GM19035 (cell line): Measurements from ENCODE around the gene CPEB1.
"Not testable (repeated sequence)": the region's sequence is repeated elsewhere in the genome, so short reads cannot be mapped to it uniquely, and the experiment has no call there.

ENCODE experiments used
- ATAC-seq: cut with Tn5 transposase; IDR thresholded peaks from one replicate; pipeline ENCODE4 v1.9.1; 2021; ENCODE audit not compliant: unreplicated experiment

Gene CPEB1

GRCh38 chr15:82649226-82649999, 2.2 kb upstream of the CPEB1 start:
- ATAC-seq, result no peak

DNA sequence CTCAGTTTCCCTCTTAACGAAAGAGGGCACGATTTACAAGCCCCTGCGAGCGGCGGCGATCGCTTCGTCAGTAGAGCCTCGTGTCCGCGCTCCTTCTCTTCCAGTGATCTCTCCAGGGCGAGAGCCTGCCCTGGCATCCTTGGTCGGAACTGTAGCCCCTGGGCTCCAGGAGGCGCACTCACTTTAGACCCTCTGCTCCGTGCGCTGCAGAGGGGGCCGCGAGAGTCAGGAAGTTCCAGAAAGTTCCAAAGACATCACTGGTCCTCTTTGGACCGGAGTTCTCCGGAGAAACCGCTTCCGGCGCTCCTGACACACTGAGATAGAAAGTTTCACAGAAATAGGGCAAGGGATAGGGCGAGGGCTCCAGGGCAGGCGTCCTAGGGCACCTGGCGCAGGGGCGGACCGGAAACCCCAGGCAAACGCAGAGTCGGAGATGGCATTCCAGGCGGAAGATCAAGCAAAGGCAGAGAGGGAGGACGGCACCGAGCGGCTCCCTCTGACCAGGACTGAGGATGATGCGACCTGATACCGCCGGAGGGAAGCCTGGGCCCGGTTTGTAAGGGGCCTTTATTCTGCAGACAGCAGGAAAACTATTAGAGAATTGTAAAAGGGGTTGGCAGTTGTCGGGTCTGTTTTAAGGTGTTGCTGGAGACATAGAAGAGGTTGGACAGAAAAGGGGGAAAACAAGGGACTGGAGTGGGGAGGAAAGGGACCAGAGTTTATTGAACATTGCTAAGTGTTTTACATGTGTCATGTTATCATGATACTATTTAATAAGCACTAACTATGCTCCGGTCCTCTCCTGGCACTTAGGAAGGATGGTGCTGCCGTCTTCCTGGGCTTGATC, 1.3 kb upstream of the CPEB1 start:
- ATAC-seq, result no peak

- no peak for ATAC-seq
These were observed 683 bp upstream of the CPEB1 start for GRCh38 chr15:82647835-82648256.

GRCh38 chr15:82646250-82647044, 716 bp downstream of the CPEB1 start:
- ATAC-seq, result no peak

GRCh38 chr15:82644967-82645852, 2.0 kb downstream of the CPEB1 start:
- ATAC-seq, result not testable (repeated sequence)

DNA sequence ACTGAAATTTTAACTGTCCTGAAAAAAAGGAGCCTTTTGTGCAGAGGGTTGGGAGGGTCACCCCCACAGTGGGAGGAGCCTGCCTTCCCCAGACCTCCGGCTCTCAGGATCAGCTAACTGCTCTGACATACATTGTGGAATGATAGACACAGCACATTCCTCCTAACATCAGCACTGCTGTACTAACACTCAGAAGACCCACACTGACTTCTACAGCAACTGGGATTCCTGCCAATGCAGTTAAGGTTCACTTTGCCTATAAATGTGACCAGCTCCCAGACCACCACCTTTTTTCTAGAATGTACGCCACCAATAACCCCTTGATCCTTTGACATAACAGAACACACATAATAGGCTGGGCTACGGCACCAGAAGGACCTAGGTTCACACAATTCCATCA, 3.2 kb downstream of the CPEB1 start:
- ATAC-seq, result no peak

GRCh38 chr15:82642656-82643055, 4.5 kb downstream of the CPEB1 start:
- no peak for ATAC-seq

DNA sequence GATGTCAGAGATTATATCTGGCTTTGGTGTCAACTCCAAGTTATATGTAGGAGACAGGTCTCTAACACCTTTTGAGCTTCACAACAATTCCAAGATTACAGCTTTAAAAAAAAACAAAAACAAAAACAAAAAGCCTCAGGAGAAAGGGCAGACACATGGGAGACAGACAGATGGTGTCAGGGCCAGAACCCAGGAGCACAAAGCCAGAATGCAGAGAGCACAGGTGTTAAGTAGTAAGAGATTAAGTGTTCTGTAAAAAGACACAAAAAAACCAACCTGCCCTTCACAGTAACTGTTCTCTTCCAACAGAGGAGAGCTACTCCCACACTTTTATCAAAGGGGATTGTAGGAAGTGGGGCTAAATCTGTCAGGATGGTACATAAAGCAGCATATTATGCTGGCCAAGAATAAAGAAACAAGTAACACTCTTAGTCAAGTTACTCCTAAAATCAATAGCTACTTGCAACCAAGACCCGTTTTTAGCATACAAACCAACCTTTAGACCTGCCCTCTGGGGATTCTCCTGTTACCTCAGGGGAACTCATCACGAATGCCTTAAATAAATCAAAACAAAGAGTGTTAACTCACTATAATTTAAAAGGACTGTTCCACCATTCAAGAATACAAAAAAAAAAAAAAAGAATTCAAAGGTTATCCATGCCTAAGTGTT, 5.9 kb downstream of the CPEB1 start:
- no peak for ATAC-seq

GRCh38 chr15:82640672-82641071, 6.5 kb downstream of the CPEB1 start:
- ATAC-seq, result no peak

- no peak for ATAC-seq
These were observed 11.4 kb downstream of the CPEB1 start for GRCh38 chr15:82635798-82636197.

DNA sequence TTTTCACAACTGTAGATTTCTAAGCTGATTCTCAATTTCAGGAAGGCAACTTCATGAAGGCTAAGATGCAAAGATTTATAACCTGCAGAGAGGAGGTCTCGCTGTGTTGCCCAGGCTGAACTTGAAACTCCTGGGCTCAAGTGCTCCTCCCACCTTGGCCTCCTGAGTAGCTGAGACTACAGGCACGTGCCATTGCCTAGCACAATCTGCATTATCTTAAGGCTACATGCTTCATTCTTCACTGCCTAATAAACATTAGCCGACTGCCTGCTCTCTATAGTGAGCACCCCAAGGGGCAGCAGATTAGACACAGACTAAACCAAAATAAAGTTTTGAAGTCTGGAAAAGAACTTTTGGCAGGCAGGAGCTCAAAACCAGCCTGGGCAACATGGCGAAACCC, 17.1 kb downstream of the CPEB1 start:
- ATAC-seq, result no peak

DNA sequence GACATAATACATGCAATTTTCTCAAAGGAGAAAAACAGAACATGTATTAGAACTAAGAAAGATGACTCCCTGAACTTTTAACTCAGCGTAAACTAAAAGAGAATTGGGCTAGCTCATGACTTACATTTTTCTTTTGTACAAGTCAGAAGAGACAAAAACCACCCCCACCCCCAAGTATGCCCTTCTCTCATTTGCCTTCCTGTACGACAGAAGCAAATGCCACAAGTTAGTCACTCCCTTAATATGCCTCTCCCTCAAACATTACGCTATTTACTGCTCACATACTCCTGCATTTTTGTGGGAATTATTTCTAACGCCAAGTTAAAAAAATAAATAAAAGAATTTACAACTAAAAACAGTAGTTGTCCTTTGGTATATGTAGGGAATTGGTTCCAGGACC, 22.0 kb downstream of the CPEB1 start:
- no peak for ATAC-seq

GRCh38 chr15:82624438-82624837, 22.7 kb downstream of the CPEB1 start:
- no peak for ATAC-seq

GRCh38 chr15:82624008-82624407, 23.2 kb downstream of the CPEB1 start:
- no peak for ATAC-seq

DNA sequence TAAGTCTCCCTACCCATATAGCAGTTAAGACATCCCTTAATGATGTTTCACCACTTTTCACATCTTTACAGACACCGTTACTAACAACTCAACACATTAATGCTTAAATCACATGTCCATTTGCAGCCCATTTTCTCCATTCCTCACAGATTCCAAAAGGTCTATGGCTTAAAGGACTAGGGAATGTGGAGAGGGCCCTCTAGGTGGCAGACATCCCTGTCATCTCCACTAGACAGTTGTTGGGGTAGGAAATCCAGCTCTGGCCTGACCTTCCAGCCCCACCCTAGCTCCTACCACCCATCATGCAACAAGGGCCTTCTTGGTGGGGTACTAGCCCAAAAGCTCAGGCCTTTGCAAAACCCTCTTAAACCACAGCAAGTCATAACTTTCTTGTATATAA, 25.2 kb downstream of the CPEB1 start:
- no peak for ATAC-seq

DNA sequence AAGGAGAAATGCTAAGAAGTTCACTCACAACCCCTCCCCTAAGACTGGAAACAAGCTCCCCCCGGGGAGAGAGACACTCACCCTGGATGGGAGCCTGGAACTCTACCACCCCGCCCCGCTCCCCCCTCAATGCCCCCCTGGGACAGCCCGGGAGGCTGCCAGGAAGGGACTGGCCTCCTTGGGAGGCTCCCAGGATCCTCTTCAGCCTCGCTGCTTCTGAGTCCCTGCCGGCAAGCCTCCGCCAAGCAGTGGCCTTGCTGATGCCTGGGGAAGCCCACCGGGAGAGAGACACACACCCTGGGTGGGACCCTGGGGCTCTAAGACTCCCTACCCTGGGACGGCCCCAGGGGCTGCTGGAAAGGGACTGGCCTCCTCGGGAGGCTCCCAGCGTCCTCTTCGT, 33.4 kb downstream of the CPEB1 start:
- ATAC-seq, result no peak

DNA sequence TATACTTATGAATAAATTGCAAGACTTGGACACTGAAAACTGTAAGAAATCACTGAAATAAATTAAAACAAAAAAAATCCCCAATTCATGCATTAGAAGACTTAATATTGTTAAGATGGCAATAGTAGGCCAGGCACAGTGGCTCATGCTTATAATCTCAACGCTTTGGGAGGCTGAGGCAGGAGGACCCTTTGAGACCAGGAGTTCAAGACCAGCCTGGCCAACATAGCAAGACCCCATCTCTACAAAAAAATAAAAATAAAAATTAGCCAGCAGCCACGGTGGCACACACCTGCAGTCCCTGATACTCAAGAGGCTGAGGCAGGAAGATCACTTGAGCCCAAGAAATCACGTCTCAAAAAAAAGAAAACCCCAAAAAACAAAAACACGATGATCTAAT, 35.8 kb downstream of the CPEB1 start:
- no peak for ATAC-seq

DNA sequence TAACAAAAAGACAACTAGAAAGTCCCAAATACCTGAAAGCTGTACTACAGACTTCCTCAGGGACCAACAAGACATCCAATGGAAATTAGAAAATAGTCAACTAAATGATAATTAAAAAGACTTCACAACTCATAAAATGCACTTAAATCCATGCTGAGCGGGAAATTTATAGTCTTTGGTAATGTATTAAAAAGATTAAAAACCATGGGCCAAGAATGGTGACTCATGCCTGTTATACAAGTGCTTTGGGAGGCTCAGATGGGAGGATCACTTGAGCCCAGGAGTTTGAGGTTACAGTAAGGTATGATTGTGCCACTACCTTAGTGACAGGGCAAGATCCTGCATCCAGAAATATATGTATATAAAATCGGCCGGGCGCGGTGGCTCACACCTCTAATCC, 45.0 kb downstream of the CPEB1 start:
- ATAC-seq, result no peak

GRCh38 chr15:82599862-82600261, 47.3 kb downstream of the CPEB1 start:
- ATAC-seq, result no peak

- ATAC-seq, result no peak
These were observed 49.3 kb downstream of the CPEB1 start for GRCh38 chr15:82597815-82598214.
